Skeletal muscle satellite cell (primary cell): ENCODE measurements around the gene PLCH2.
A peak's percentile ranks its signal among the peaks of the same experiment; 100 is the strongest.

Experiments
- H3K27me3 ChIP-seq: 2 replicates; pipeline ENCODE4 v1.7.0; 2013; ENCODE audit warnings: low read length; ENCODE audit not compliant: control insufficient read depth, insufficient read depth
- H3K36me3 ChIP-seq: 2 replicates; pipeline ENCODE4 v1.7.0; 2013; ENCODE audit warnings: mild to moderate bottlenecking, control low read depth, low read length; ENCODE audit not compliant: insufficient read depth
- H3K4me1 ChIP-seq: 2 replicates; pipeline ENCODE4 v1.7.0; 2013; ENCODE audit warnings: low read length; ENCODE audit not compliant: control insufficient read depth, insufficient read depth
- H3K4me2 ChIP-seq: 2 replicates; pipeline ENCODE4 v1.7.0; 2013; ENCODE audit warnings: mild to moderate bottlenecking, low read length
- H3K4me3 ChIP-seq: 2 replicates; pipeline ENCODE4 v1.7.0; 2013; ENCODE audit warnings: low read length
- H3K9ac ChIP-seq: 2 replicates; pipeline ENCODE4 v1.7.0; 2013; ENCODE audit warnings: mild to moderate bottlenecking, low read depth, low read length, moderate library complexity
- H3K9me3 ChIP-seq: replicated peaks from 2 replicates; pipeline ENCODE4 v1.7.0; 2013; ENCODE audit warnings: mild to moderate bottlenecking, control low read depth, low read length

The PLCH2 gene

GRCh38 chr1:2537784-2538115, 61.7 kb downstream of the PLCH2 start:
- Histone ChIP-seq H3K27me3 (no peaks in the 10 kb centered on the region), H3K4me2 (no peak overlapping the region), H3K9ac (no peak overlapping the region), H3K4me1 (peaks cover 31% of the 10 kb centered on the region), H3K36me3 (no peaks in the 10 kb centered on the region), H3K4me3 (no peak overlapping the region), H3K9me3 (no peaks in the 10 kb centered on the region)

- Histone ChIP-seq H3K4me1 (peaks cover 25% of the 10 kb centered on the region), H3K4me2 (no peak overlapping the region), H3K4me3 (no peak overlapping the region), H3K9ac (no peak overlapping the region), H3K36me3 (no peaks in the 10 kb centered on the region), H3K9me3 (no peaks in the 10 kb centered on the region), H3K27me3 (no peaks in the 10 kb centered on the region)
Observed at GRCh38 chr1:2538376-2538775, 62.3 kb downstream of the PLCH2 start.

- Histone ChIP-seq H3K9me3 (no peaks in the 10 kb centered on the region), H3K27me3 (no peaks in the 10 kb centered on the region), H3K4me3 (no peak overlapping the region), H3K9ac (no peak overlapping the region), H3K4me2 (no peak overlapping the region), H3K36me3 (no peaks in the 10 kb centered on the region), H3K4me1 (peaks cover 25% of the 10 kb centered on the region)
Observed at GRCh38 chr1:2538872-2539271, 62.8 kb downstream of the PLCH2 start.

- H3K4me3 ChIP-seq, result no peak overlapping the region
- peaks cover 25% of the 10 kb centered on the region for H3K4me1 ChIP-seq
- no peaks in the 10 kb centered on the region for H3K9me3 ChIP-seq
- no peaks in the 10 kb centered on the region for H3K36me3 ChIP-seq
- H3K9ac ChIP-seq, result no peak overlapping the region
- H3K4me2 ChIP-seq, result no peak overlapping the region
- H3K27me3 ChIP-seq, result no peaks in the 10 kb centered on the region
Observed at GRCh38 chr1:2539312-2539907, 63.3 kb downstream of the PLCH2 start.

- H3K36me3 ChIP-seq, result no peaks in the 10 kb centered on the region
- no peaks in the 10 kb centered on the region for H3K9me3 ChIP-seq
- no peak overlapping the region for H3K4me3 ChIP-seq
- no peaks in the 10 kb centered on the region for H3K27me3 ChIP-seq
- peaks cover 22% of the 10 kb centered on the region for H3K4me1 ChIP-seq
- H3K9ac ChIP-seq, result no peak overlapping the region
- no peak overlapping the region for H3K4me2 ChIP-seq
Observed at GRCh38 chr1:2540816-2541492, 64.9 kb downstream of the PLCH2 start.

GRCh38 chr1:2541619-2542245, 65.6 kb downstream of the PLCH2 start:
- no peaks in the 10 kb centered on the region for H3K27me3 ChIP-seq
- H3K9ac ChIP-seq, result no peak overlapping the region
- no peak overlapping the region for H3K4me2 ChIP-seq
- H3K36me3 ChIP-seq, result no peaks in the 10 kb centered on the region
- H3K9me3 ChIP-seq, result no peaks in the 10 kb centered on the region
- H3K4me3 ChIP-seq, result no peak overlapping the region
- peaks cover 28% of the 10 kb centered on the region for H3K4me1 ChIP-seq

GRCh38 chr1:2542246-2542915, 66.3 kb downstream of the PLCH2 start:
- Histone ChIP-seq H3K27me3 (no peaks in the 10 kb centered on the region), H3K4me3 (no peak overlapping the region), H3K4me1 (peaks cover 34% of the 10 kb centered on the region), H3K9ac (no peak overlapping the region), H3K4me2 (no peak overlapping the region), H3K36me3 (no peaks in the 10 kb centered on the region), H3K9me3 (no peaks in the 10 kb centered on the region)

GRCh38 chr1:2543543-2544092, 67.5 kb downstream of the PLCH2 start:
- no peaks in the 10 kb centered on the region for H3K27me3 ChIP-seq
- H3K9ac ChIP-seq, result no peak overlapping the region
- peaks cover 46% of the 10 kb centered on the region for H3K4me1 ChIP-seq
- H3K4me2 ChIP-seq, result peak overlapping the region; percentile 60
- no peak overlapping the region for H3K4me3 ChIP-seq
- H3K36me3 ChIP-seq, result no peaks in the 10 kb centered on the region
- no peaks in the 10 kb centered on the region for H3K9me3 ChIP-seq

- Histone ChIP-seq H3K4me1 (peaks cover 52% of the 10 kb centered on the region), H3K9ac (no peak overlapping the region), H3K27me3 (no peaks in the 10 kb centered on the region), H3K9me3 (no peaks in the 10 kb centered on the region), H3K36me3 (no peaks in the 10 kb centered on the region), H3K4me3 (no peak overlapping the region), H3K4me2 (peak overlapping the region; percentile 60)
Observed at GRCh38 chr1:2544093-2544874, 68.2 kb downstream of the PLCH2 start.

GRCh38 chr1:2544875-2545640, 69.0 kb downstream of the PLCH2 start:
- Histone ChIP-seq H3K27me3 (no peaks in the 10 kb centered on the region), H3K4me1 (peaks cover 52% of the 10 kb centered on the region), H3K4me2 (no peak overlapping the region), H3K36me3 (no peaks in the 10 kb centered on the region), H3K9me3 (no peaks in the 10 kb centered on the region), H3K4me3 (no peak overlapping the region), H3K9ac (no peak overlapping the region)
